ENCODE data around the gene SH3BP5.

SH3BP5 gene

DNA sequence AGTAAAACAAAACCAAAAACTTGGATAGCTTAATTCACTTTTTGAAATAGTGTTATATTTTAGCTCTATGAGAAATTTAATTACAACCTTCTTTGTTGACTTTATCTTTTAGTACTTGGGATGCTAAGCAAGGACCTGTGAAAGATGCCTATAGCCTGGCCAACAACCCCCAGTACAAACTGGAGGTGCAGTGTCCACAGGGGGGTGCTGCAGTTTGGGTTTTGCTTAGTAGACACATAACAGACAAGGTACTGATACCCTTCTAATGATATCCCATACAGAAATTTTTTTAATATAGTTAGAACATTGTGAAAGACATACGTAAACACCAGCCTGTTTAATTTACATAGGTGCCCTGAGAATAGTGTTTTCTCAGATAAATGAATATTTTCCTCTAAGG, 91.0 kb downstream of the SH3BP5 start:
- Histone ChIP-seq H3K27me3 (ENCODE audit: insufficient read depth, poor library complexity, severe bottlenecking) (no peaks in the 10 kb centered on the region), H3K9me3 (ENCODE audit: severe bottlenecking) (no peaks in the 10 kb centered on the region), H3K36me3 (ENCODE audit: low read depth) (peaks cover 93% of the 10 kb centered on the region), H3K4me1 (ENCODE audit: insufficient read depth, poor library complexity, severe bottlenecking) (no peaks in the 10 kb centered on the region), H3K4me3 (ENCODE audit: severe bottlenecking) (no peak overlapping the region), H3K27ac (ENCODE audit: poor library complexity, severe bottlenecking) (no peak overlapping the region)
- no peak for ATAC-seq (ENCODE audit: low read depth)
- no peak for DNase-seq (ENCODE audit: low spot score)
- TF ChIP-seq, protein P1, sequence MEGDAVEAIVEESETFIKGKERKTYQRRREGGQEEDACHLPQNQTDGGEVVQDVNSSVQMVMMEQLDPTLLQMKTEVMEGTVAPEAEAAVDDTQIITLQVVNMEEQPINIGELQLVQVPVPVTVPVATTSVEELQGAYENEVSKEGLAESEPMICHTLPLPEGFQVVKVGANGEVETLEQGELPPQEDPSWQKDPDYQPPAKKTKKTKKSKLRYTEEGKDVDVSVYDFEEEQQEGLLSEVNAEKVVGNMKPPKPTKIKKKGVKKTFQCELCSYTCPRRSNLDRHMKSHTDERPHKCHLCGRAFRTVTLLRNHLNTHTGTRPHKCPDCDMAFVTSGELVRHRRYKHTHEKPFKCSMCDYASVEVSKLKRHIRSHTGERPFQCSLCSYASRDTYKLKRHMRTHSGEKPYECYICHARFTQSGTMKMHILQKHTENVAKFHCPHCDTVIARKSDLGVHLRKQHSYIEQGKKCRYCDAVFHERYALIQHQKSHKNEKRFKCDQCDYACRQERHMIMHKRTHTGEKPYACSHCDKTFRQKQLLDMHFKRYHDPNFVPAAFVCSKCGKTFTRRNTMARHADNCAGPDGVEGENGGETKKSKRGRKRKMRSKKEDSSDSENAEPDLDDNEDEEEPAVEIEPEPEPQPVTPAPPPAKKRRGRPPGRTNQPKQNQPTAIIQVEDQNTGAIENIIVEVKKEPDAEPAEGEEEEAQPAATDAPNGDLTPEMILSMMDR (IDR thresholded peaks at IDR 0.05; ENCODE audit: poor library complexity, severe bottlenecking), result peak; percentile 28

DNA sequence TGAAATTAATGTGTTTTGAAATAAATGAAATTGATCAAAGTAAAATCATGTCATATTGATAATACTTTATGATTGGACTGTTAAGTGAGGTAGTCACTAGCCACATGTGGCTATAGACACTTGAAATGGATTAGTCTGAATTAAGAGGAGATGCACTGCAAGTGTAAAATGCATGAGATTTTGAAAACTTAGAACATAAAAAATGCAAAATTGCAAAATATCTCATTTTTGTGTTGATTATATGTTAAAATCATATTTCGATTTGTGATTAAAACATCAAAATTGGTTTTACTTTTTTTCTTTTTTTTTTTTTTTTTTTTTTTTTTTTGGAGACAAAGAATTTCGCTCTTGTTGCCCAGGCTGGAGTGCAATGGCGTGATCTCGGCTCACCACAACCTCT, 103.1 kb downstream of the SH3BP5 start:
- ATAC-seq (ENCODE audit: low read depth) (no peak), DNase-seq (ENCODE audit: low spot score) (no peak)
- Histone ChIP-seq H3K4me3 (ENCODE audit: severe bottlenecking) (no peak overlapping the region), H3K4me1 (ENCODE audit: insufficient read depth, poor library complexity, severe bottlenecking) (peaks cover under 1% of the 10 kb centered on the region), H3K27me3 (ENCODE audit: insufficient read depth, poor library complexity, severe bottlenecking) (no peaks in the 10 kb centered on the region), H3K36me3 (ENCODE audit: low read depth) (peaks cover 93% of the 10 kb centered on the region), H3K27ac (ENCODE audit: poor library complexity, severe bottlenecking) (no peak overlapping the region), H3K9me3 (ENCODE audit: severe bottlenecking) (no peaks in the 10 kb centered on the region)
- TF ChIP-seq, protein P1 (IDR thresholded peaks at IDR 0.05; ENCODE audit: poor library complexity, severe bottlenecking), result no peak

DNA sequence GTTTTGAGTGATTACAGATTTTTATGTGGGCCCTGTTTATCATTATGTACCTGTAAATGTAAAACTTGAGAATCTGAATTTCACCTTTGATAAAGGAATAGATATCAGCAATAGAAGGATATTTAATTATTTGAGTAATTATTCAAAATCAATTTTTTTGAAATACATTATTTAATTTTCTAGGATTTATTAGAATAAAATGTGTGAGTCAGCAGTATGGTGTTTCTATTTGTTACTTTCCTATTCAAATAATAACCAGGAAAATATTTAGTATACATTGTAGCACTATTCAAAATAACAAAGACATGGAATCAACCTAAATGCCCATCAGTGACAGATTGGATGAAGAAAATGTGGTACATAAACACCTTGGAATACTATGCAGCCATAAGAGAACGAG, 104.2 kb downstream of the SH3BP5 start:
- Histone ChIP-seq H3K36me3 (ENCODE audit: low read depth) (peaks cover 91% of the 10 kb centered on the region), H3K27me3 (ENCODE audit: insufficient read depth, poor library complexity, severe bottlenecking) (no peaks in the 10 kb centered on the region), H3K9me3 (ENCODE audit: severe bottlenecking) (no peaks in the 10 kb centered on the region), H3K27ac (ENCODE audit: poor library complexity, severe bottlenecking) (no peak overlapping the region), H3K4me3 (ENCODE audit: severe bottlenecking) (no peak overlapping the region), H3K4me1 (ENCODE audit: insufficient read depth, poor library complexity, severe bottlenecking) (peaks cover 6% of the 10 kb centered on the region)
- no peak for DNase-seq (ENCODE audit: low spot score)
- ATAC-seq (ENCODE audit: low read depth), result no peak
- TF ChIP-seq, protein P1 (IDR thresholded peaks at IDR 0.05; ENCODE audit: poor library complexity, severe bottlenecking), result no peak

DNA sequence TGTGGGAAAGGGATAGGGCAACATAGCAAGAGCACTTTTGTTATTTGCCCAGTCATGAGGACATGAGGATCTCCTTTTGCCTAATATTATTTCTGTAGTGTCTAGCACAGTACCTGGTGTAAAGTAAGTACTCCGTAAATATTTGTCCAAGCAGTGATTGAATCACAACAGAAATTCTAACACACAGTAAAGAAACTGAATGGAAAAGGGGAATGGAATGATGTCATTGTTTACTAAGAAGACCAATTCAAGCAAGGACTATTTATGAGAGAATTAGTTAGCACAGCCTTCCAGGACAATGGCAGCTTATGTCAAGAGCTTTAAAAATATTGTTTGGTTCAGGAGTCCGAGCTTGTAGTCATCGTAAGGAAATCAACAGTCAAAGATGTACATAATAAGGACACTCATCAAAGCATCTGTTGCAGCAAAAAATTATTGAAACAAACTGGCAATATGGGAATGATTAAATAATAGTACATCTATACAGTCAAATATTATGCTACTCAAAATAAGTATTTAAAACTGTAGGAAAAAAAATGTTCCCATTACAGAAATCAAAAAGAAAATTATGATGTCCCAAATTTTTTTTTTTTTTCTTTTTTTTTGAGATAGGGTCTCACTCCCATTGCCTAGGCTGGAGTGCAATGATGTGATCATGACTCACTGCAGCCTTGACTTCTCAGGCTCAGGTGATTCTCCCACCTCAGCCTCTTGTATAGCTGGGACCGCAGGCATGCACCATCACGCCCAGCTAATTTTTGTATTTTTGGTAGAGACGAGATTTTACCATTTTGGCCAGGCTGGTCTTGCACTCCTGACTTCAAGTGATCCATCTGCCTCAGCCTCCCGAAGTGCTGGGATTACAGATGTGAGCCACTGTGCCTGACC, 108.5 kb downstream of the SH3BP5 start:
- Histone ChIP-seq H3K9me3 (ENCODE audit: severe bottlenecking) (no peaks in the 10 kb centered on the region), H3K4me1 (ENCODE audit: insufficient read depth, poor library complexity, severe bottlenecking) (peaks cover 6% of the 10 kb centered on the region), H3K4me3 (ENCODE audit: severe bottlenecking) (no peak overlapping the region), H3K27me3 (ENCODE audit: insufficient read depth, poor library complexity, severe bottlenecking) (no peaks in the 10 kb centered on the region), H3K27ac (ENCODE audit: poor library complexity, severe bottlenecking) (no peak overlapping the region), H3K36me3 (ENCODE audit: low read depth) (peaks cover 94% of the 10 kb centered on the region)
- peak; percentile 80 for ATAC-seq (ENCODE audit: low read depth)
- no peak for DNase-seq (ENCODE audit: low spot score)
- TF ChIP-seq, protein P1 (IDR thresholded peaks at IDR 0.05; ENCODE audit: poor library complexity, severe bottlenecking), result no peak

Measured in RWPE2 (cell line).